GM18520 (cell line): ENCODE data around the gene CBFA2T2.

Experiments
- ATAC-seq: cut with Tn5 transposase; IDR thresholded peaks from one replicate; pipeline ENCODE4 v1.9.1; 2021; ENCODE audit not compliant: unreplicated experiment

Gene CBFA2T2

GRCh38 chr20:33675136-33675959 lies 185.5 kb downstream of the CBFA2T2 start:
- ATAC-seq, result no peak

GRCh38 chr20:33676121-33676520 lies 186.2 kb downstream of the CBFA2T2 start:
- ATAC-seq, result no peak

- ATAC-seq, result no peak
Observed at GRCh38 chr20:33676652-33677645, 187.1 kb downstream of the CBFA2T2 start.

GRCh38 chr20:33677991-33678702 lies 188.3 kb downstream of the CBFA2T2 start:
- no peak for ATAC-seq

- no peak for ATAC-seq
Observed at GRCh38 chr20:33679758-33680485, 190.0 kb downstream of the CBFA2T2 start.

- no peak for ATAC-seq
Observed at GRCh38 chr20:33680686-33681085, 190.8 kb downstream of the CBFA2T2 start.

- no peak for ATAC-seq
Observed at GRCh38 chr20:33681288-33681687, 191.4 kb downstream of the CBFA2T2 start.

- ATAC-seq, result no peak
Observed at GRCh38 chr20:33681728-33682353, 191.9 kb downstream of the CBFA2T2 start.

GRCh38 chr20:33684533-33685327 lies 194.8 kb downstream of the CBFA2T2 start:
- ATAC-seq, result no peak

- ATAC-seq, result peak; percentile 16
Observed at GRCh38 chr20:33685328-33686099, 195.6 kb downstream of the CBFA2T2 start.

GRCh38 chr20:33686100-33686983 lies 196.4 kb downstream of the CBFA2T2 start, which contains the start of gene E2F1:
E2F1 (minus strand) TSS chr20:33686385; CDS start chr20:33686264, 121 bp downstream.
- peak; percentile 77 for ATAC-seq

- ATAC-seq, result no peak
Observed at GRCh38 chr20:33686984-33687366, 197.1 kb downstream of the CBFA2T2 start.

- ATAC-seq, result no peak
Observed at GRCh38 chr20:33687370-33687915, 197.5 kb downstream of the CBFA2T2 start.

- no peak for ATAC-seq
Observed at GRCh38 chr20:33687993-33688937, 198.4 kb downstream of the CBFA2T2 start.

GRCh38 chr20:33688938-33689424 lies 199.1 kb downstream of the CBFA2T2 start:
- ATAC-seq, result no peak

GRCh38 chr20:33689493-33689892 lies 199.6 kb downstream of the CBFA2T2 start:
- no peak for ATAC-seq
